ENCODE measurements around the gene RMRP. TPM values are rescaled to one million over a fixed set of nuclear protein-coding genes. Genes with fewer than 3 reads are reported as not detected.

The RMRP gene
- total RNA-seq (ENCODE audit: insufficient read depth, low replicate concordance): 12,614 TPM

- peak; percentile 100 for DNase-seq (ENCODE audit: low spot score)
Measured at GRCh38 chr9:35657546-35658136, at the start of gene RMRP. RMRP (minus strand) TSS chr9:35658019.

- no peak for DNase-seq (ENCODE audit: low spot score)
Measured at GRCh38 chr9:35706951-35707350, 49.1 kb upstream of the RMRP start.

- no peak for DNase-seq (ENCODE audit: low spot score)
Measured at GRCh38 chr9:35705836-35706430, 48.1 kb upstream of the RMRP start.

DNA sequence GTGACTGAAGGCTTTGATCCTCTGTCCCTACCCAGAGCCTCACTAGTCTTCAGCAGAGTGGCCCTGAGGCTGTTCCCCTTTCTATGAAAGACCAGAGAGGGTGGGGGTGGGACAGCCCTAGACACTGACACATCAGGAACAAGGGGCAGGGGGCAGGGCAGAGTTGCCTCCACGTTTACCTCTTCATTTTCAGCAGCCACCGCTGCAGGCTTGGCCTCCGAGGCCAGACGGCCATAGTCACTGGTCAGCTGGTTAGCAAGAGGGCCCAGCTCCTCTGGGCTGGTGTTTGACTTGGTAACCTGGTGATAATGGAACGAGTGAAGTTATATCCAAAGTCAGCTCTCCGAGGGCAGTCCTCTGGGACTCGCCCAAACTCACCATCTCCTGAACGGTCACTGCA, 47.6 kb upstream of the RMRP start:
- DNase-seq (ENCODE audit: low spot score): no peak

DNA sequence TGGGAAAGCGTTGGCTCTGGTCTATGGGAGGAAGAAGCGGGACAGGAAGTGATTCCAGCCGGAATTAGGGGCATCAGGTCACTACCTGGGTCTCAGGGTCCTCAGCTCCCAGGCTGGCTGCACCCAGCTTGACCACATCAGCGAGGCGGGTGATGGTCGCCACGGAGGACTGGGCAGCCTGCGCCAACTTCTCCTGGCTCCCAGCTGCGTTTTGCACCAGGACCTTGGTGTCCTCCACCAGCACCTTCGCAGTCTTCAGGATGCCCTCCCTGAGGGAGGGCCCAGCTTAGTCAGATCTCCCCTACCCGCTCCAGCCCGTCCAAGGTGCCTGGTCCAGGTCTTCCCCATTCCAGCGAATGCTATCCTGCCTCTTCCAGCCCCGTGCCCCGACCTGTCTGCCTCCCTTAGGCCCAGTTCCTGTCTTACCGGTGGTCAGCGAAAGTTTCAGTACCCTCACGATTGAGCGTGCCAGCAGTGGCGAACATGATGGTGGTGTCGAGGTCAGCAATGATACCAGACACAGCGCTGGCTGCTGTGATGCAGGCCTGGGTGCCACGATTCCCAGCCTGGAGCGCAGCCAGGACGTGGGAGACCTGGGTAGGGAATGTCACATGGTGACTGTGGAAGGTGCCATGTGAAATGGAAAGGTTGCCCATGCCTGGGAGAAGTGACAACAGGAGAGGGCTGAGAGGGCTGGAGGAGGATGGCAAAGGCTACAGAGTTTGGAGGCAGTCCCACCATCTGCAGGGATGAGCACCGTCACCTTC, 46.3 kb upstream of the RMRP start:
- no peak for DNase-seq (ENCODE audit: low spot score)

DNA sequence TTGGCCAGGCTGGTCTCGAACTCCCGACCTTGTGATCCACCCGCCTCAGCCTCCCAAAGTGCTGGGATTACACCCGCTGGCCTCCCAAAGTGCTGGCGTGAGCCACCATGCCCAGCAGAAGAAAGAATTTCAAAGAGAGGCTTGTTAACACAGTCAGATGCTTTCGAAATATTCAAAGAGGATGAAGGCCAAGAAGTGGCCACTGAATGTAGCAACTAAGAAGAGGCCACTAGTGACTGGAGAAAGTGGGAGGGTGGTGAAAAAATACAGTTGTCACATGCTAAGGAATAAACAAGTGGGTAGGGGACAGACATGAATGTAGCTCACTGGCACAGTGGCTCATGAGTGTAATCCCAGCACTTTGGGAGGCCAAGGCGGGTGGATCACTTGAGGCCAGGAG, 44.9 kb upstream of the RMRP start:
- DNase-seq (ENCODE audit: low spot score): no peak

DNA sequence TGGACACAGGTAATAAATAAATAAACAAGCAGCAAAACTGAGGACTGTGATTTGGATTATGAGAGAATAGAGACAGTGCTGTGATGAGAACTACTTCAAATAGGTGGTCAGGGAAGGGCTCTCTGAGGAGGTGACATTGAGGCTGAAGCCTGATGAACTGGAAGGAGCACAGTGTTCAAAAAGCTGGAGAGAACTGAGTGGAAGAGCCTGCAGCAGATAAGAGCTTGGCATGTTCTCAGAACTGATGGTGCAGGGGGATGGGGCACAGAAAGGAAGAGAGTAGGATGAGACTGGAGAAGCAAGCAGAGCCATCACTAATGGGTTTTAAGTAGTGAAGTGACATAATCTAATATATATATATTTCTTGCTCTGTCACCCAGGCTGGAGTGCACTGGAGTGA, 43.1 kb upstream of the RMRP start:
- no peak for DNase-seq (ENCODE audit: low spot score)

DNA sequence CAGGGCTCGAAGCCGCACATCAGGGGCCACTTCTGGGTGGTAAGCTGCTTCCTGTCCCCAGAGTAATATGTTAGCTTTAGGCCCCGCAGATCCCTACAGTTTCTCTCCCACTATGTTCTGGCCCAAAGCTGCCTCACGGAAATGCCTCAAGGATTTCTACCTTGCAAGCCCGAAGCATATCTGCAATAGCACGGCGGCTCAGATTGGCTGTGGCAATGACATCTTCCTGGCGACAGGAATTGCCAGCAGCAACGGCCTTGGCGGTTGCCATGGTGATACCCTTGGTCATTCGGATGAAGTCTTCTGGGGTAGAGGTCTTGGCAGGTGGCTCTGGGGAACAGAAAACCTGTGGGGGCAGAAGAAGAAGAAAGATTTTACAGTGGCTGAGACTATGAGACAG, 42.2 kb upstream of the RMRP start:
- DNase-seq (ENCODE audit: low spot score): no peak

- no peak for DNase-seq (ENCODE audit: low spot score)
Measured at GRCh38 chr9:35698231-35698630, 40.4 kb upstream of the RMRP start.

GRCh38 chr9:35697486-35697885, 39.7 kb upstream of the RMRP start:
- no peak for DNase-seq (ENCODE audit: low spot score)

DNA sequence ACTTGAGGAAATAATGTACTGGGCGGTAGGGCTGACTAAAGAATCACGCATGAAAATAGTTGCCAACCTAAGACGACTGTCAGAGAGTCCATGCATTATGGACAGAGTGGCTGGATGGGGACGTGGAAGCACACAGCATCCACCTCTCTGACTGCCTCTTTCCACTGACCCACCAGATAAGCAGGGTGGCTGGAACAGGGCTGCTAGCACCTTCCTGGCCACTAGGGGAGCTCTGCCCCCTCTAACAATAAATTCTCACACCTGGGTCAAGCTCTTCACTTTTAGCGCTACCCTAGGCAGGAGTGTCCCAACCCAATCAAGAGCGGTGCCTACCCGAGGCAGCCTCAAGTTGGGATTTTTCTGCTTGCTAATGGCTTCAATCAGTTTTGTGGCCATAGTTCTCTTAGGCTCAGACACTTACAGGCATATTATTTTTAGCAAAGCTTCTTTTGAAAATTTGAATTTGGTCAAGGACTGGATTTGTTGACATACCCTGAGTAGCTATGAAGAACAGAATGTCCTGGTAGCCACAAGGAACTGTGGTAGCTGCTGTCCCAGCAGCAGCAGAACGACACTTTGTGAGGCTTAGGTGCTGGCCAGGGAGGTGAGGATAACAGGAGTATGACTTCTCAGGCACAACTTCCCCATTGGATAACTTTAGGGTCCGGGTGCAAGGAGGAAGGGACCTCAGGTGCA, 38.8 kb upstream of the RMRP start:
- DNase-seq (ENCODE audit: low spot score): peak; percentile 46

GRCh38 chr9:35695943-35696401, 38.2 kb upstream of the RMRP start:
- DNase-seq (ENCODE audit: low spot score): no peak

GRCh38 chr9:35691757-35692301, 34.0 kb upstream of the RMRP start:
- peak; percentile 61 for DNase-seq (ENCODE audit: low spot score)

DNA sequence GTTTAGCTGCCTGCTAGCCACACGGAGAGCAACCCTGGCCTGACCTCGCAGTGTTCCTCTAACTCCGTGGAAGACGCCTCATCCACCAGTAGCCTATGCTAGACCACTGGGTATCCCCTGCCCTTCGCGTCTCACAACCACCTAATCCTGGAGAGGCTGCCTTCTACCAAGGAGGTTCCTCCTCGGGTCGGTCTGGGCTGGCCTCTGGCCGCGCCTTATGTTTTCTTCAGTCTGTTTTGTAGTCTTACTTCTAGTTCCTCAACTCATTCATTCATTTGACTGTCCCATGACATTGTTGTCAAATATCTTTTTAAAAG, 33.5 kb upstream of the RMRP start:
- no peak for DNase-seq (ENCODE audit: low spot score)

GRCh38 chr9:35690614-35691333, 33.0 kb upstream of the RMRP start:
- peak; percentile 95 for DNase-seq (ENCODE audit: low spot score)

GRCh38 chr9:35690294-35690613, 32.4 kb upstream of the RMRP start:
- no peak for DNase-seq (ENCODE audit: low spot score)

DNA sequence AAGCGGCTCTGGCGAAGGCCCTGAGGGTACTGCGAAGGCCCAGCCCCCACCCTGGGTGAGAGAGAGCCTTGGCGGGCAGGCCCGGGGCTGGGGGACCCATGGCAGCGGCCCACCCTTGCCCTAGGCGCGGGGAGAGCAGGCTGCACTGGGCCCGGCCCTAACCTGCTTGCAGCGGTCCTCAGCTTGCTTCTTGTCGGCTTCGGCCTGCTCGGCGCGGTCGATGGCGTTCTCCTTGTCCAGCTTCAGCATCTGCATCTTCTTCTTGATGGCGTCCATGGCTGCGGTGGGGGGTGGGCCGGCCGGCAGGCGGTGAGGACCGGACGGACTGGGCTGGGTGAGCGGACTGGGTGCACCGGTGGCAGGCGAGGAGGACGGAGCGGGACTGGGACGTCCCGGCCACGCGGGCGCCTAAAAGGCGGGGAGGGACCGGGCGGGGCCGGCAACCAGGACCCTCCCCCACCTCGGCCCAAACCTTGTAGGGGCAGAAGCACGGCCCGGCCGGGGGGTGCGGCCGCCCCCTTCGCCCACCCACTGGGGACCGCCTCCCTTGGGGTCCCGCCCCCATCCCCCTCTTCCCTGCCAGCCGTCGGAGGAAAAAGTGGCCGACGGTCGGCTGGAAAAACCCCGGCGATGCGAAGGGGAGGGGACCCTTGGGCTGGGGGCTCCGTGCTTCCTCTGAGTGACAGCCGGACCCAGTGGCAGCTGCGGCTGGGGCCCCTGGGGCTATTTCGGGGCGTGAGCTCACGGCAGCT, 31.9 kb upstream of the RMRP start, which contains the start of gene TPM2:
TPM2 (minus strand) TSS at position 384 of the 752 bp plus-strand sequence; CDS start at position 276, 108 bp downstream.
- peak; percentile 92 for DNase-seq (ENCODE audit: low spot score)

GRCh38 chr9:35688558-35689541, 31.0 kb upstream of the RMRP start:
- DNase-seq (ENCODE audit: low spot score): peak; percentile 56

DNA sequence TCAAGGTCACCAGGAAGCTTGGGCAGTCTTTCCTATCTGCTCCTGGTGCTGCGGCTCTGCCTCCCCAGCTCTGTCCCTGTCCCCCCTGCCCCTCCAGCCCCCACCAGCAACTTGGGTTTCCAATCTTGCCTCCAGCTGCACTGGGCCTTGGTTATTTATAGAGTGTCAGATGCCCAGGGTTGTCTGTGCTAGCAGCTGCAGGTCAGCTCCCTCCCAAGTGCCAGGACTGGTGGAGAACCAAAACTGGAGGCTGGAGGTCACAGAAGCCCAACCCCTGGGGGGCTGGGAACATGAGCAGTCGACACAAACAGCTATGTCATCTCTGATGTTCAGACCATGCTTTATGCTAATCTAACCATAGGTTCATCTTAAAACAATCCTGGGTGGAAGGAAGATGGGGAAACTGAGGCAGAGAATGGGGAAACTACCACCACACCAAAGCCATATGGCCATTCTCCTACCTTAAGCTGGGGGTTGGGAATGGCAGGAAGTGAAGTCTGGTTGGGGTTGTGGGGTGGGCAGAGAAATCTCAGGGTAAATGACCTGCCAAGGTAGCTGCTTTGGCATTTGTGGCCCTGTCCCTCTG, 30.2 kb upstream of the RMRP start:
- no peak for DNase-seq (ENCODE audit: low spot score)
